Kidney epithelial cell (primary cell): Measurements from ENCODE around the gene ZNF593. TPM values are rescaled to one million over a fixed set of nuclear protein-coding genes. Genes with fewer than 3 reads are reported as not detected.

Source experiments
- DNase-seq: peaks from one replicate; pipeline ENCODE4 v3.0.0-alpha.2; 2010; ENCODE audit warnings: low read depth
- H3K27me3 ChIP-seq: 2 replicates; pipeline ENCODE4 v1.6.0; 2011; ENCODE audit warnings: low read length; ENCODE audit not compliant: control insufficient read depth, insufficient read depth
- H3K36me3 ChIP-seq: 2 replicates; pipeline ENCODE4 v1.5.1; 2011; ENCODE audit warnings: low read length; ENCODE audit not compliant: control insufficient read depth, insufficient read depth
- H3K4me3 ChIP-seq: 2 replicates; pipeline ENCODE4 v1.5.1; 2011; ENCODE audit warnings: low read depth, mild to moderate bottlenecking, control low read depth, low read length
- CTCF ChIP-seq: IDR thresholded peaks from 2 replicates; pipeline ENCODE4 v1.5.1; 2011; ENCODE audit warnings: mild to moderate bottlenecking, moderate library complexity, low read length, control low read depth, inconsistent platforms; ENCODE audit not compliant: insufficient read depth, poor library complexity, severe bottlenecking
- total RNA-seq: library from RNA; depleted of rRNA; stranded (reverse); fragments of >200 nt; gene quantifications from 2 replicates; pipeline ENCODE4 v1.2.3, GENCODE V29; 2015

ZNF593 gene
- total RNA-seq, 1 donor from 2014 or later = 53.0 TPM

- H3K36me3 ChIP-seq = no peaks in the 10 kb centered on the region
- H3K4me3 ChIP-seq = no peak overlapping the region
- TF ChIP-seq CTCF = no peak
- peaks cover 4% of the 10 kb centered on the region for H3K27me3 ChIP-seq
- DNase-seq = no peak
Observed at GRCh38 chr1:26189751-26190275, 20.1 kb downstream of the ZNF593 start.

DNA sequence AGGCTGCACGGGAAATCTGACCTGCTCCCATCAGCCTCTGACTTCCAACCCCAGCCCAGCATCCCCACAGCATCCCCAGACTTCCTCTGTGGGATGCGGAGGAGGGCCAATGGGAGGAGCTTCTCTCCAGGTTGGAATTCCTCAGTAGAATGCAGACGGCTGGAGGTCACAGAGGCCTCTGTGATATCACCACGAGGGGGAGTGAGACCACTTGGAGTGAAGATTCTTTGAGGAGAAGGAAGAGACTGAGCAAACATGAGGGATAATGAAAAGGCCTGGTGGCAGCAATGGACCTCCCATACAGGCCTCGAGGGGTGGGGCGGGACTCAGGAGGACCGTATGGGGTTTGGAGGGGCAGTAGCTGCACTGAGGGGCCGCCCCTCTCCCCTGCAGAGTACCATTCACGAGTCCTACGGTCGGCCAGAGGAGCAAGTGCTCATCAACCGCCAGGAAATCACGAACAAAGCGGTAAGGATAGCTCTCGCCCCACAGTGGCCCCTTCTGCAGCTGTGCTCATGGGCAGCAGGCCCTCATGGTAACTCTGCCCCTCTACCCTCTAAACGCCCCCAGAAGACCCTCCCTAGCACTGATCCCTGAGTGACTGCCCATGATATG is 20.8 kb downstream of the ZNF593 start, which contains the start of gene CATSPER4:
TSS of gene CATSPER4 (plus strand) at position 230 of the 615 bp plus-strand sequence. CDS start at position 256, 26 bp downstream.
- TF ChIP-seq CTCF = no peak
- no peak within 1 kb of the TSS for H3K4me3 ChIP-seq
- no peak for DNase-seq
- H3K27me3 ChIP-seq = peaks cover 4% of the 10 kb centered on the region
- no peaks in the 10 kb centered on the region for H3K36me3 ChIP-seq

- no peak for TF ChIP-seq CTCF
- H3K27me3 ChIP-seq = peaks cover 4% of the 10 kb centered on the region
- no peak overlapping the region for H3K4me3 ChIP-seq
- no peaks in the 10 kb centered on the region for H3K36me3 ChIP-seq
- DNase-seq = no peak
Observed at GRCh38 chr1:26191739-26192138, 22.0 kb downstream of the ZNF593 start.

DNA sequence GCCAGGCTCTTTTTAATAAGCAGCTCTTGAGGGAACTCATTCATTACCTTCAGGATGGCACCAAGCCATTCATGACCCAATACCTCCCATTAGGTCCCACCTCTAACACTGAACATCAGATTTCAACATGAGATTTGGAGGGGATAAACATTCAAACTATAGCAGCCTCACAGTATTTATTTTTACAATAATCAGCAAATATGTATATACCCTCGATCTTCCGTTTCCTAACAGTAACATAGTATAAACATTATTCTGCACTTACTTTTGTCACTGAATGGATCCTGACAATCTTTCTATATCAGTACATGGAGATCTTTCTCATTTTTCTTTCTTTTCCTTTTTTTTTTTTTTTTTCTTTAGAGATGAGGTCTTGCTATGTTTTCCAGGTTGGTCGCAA is 26.1 kb downstream of the ZNF593 start:
- DNase-seq = no peak
- no peak for TF ChIP-seq CTCF
- H3K27me3 ChIP-seq = peaks cover 4% of the 10 kb centered on the region

DNA sequence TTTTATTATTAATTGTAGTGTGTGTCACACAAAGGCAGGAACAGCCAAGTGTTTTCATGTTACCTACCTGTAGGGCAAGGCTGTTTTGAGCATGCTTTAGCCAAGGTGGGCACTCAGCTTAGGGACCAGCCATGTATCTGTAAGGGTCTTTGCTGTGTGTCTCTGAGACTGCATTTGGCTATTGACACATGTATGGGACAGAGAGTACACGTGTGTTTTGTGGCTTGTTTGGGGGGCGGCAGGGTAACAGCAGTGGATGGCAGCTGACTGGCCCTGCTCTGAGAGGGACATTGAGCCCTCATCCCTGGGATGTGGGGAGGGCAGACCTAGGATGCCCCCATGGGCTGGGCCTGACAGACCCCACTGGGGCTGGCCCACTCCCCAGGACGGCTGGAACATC is 27.6 kb downstream of the ZNF593 start:
- no peak for TF ChIP-seq CTCF
- Histone ChIP-seq H3K27me3 (peaks cover 4% of the 10 kb centered on the region), H3K36me3 (no peaks in the 10 kb centered on the region), H3K4me3 (no peak overlapping the region)
- DNase-seq = no peak

More for the DNA sequence above, 26.1 kb downstream of the ZNF593 start:
- Histone ChIP-seq H3K36me3 (no peaks in the 10 kb centered on the region), H3K4me3 (no peak overlapping the region)

- H3K36me3 ChIP-seq = no peaks in the 10 kb centered on the region
- no peak for TF ChIP-seq CTCF
- H3K4me3 ChIP-seq = no peak overlapping the region
- DNase-seq = no peak
- peaks cover 4% of the 10 kb centered on the region for H3K27me3 ChIP-seq
Observed at GRCh38 chr1:26197813-26198212, 28.1 kb downstream of the ZNF593 start.
